Ureter (tissue), 1 donor: ENCODE measurements around the gene EI24. TPM values are rescaled to one million over a fixed set of nuclear protein-coding genes. Genes with fewer than 3 reads are reported as not detected.

ENCODE experiments used
- DNase-seq: peaks from one replicate; pipeline ENCODE4 v3.0.0-alpha.2; 2020; ENCODE audit warnings: low spot score
- total RNA-seq: library from RNA; stranded (reverse); gene quantifications from one replicate; pipeline ENCODE4 v1.2.4, GENCODE V29; 2023
- donor health status: DM: yes; HTN: yes; CAD: no.

The EI24 gene
- total RNA-seq, 1 donor from 2014 or later, result 108 TPM

- DNase-seq, result no peak
Observed at GRCh38 chr11:125579811-125580210, 10.5 kb downstream of the EI24 start.

- no peak for DNase-seq
Observed at GRCh38 chr11:125583496-125583895, 14.2 kb downstream of the EI24 start.

GRCh38 chr11:125585487-125585886, 16.2 kb downstream of the EI24 start:
- DNase-seq, result no peak

- no peak for DNase-seq
Observed at GRCh38 chr11:125586623-125587022, 17.3 kb downstream of the EI24 start.

- no peak for DNase-seq
Observed at GRCh38 chr11:125587480-125587879, 18.2 kb downstream of the EI24 start.

- DNase-seq, result no peak
Observed at GRCh38 chr11:125588505-125588904, 19.2 kb downstream of the EI24 start.

GRCh38 chr11:125591649-125592304, 22.5 kb downstream of the EI24 start:
- DNase-seq, result peak; percentile 47

GRCh38 chr11:125592305-125593113, 23.2 kb downstream of the EI24 start, which contains the start of gene STT3A:
TSS of gene STT3A (plus strand) at chr11:125592852. CDS start at chr11:125595916, 3,064 bp downstream.
- peak; percentile 99 for DNase-seq

GRCh38 chr11:125593114-125593820, 24.0 kb downstream of the EI24 start:
- DNase-seq, result no peak

- DNase-seq, result no peak
Observed at GRCh38 chr11:125594958-125595357, 25.7 kb downstream of the EI24 start.

- DNase-seq, result no peak
Observed at GRCh38 chr11:125600663-125601062, 31.4 kb downstream of the EI24 start.

GRCh38 chr11:125603207-125603606, 33.9 kb downstream of the EI24 start:
- DNase-seq, result no peak

GRCh38 chr11:125605417-125605816, 36.1 kb downstream of the EI24 start:
- DNase-seq, result no peak

- DNase-seq, result no peak
Observed at GRCh38 chr11:125609545-125609944, 40.3 kb downstream of the EI24 start.

- DNase-seq, result no peak
Observed at GRCh38 chr11:125618383-125618782, 49.1 kb downstream of the EI24 start.

- no peak for DNase-seq
Observed at GRCh38 chr11:125621995-125622394, 52.7 kb downstream of the EI24 start.

GRCh38 chr11:125623064-125623463, 53.8 kb downstream of the EI24 start:
- DNase-seq, result no peak

- no peak for DNase-seq
Observed at GRCh38 chr11:125624756-125625213, 55.5 kb downstream of the EI24 start, which contains the start of gene CHEK1. TSS of gene CHEK1 (plus strand) at chr11:125625163. CDS start at chr11:125626769, 1,606 bp downstream.

GRCh38 chr11:125625225-125625629, 56.0 kb downstream of the EI24 start:
- no peak for DNase-seq

GRCh38 chr11:125625630-125626287, 56.5 kb downstream of the EI24 start:
- peak; percentile 89 for DNase-seq

- DNase-seq, result no peak
Observed at GRCh38 chr11:125626288-125626950, 57.1 kb downstream of the EI24 start.
